Renal cortex interstitium (tissue), 11 donors: ENCODE results near the gene SRSF3. TPM values are rescaled to one million over a fixed set of nuclear protein-coding genes. Genes with fewer than 3 reads are reported as not detected.
"Not testable (repeated sequence)": the region's sequence is repeated elsewhere in the genome, so short reads cannot be mapped to it uniquely, and the experiment has no call there.

Experiments
- DNase-seq, 11 donors: peaks; one replicate each; pipeline ENCODE4 v3.0.0-alpha.2; 2013; ENCODE audit warnings: low read depth in 9 of 11, low spot score in 4 of 11; ENCODE audit errors: extremely low read depth in 1 of 11
- polyA plus RNA-seq, 3 donors: library from polyadenylated mRNA; unstranded; fragments of 120-200 nt; gene quantifications; one replicate each; pipeline ENCODE4 v1.2.1, GENCODE V29; 2013; ENCODE audit not compliant: insufficient read length in 3 of 3

SRSF3 gene
- polyA plus RNA-seq, 3 donors = 504 to 636 (median 603) TPM

- no peak for DNase-seq
These were observed 39.2 kb downstream of the SRSF3 start for GRCh38 chr6:36633370-36633769.

GRCh38 chr6:36633915-36634314 lies 39.8 kb downstream of the SRSF3 start:
- DNase-seq = no peak

GRCh38 chr6:36634317-36635108 lies 40.4 kb downstream of the SRSF3 start:
- DNase-seq = no peak

- DNase-seq = no peak
These were observed 42.1 kb downstream of the SRSF3 start for GRCh38 chr6:36636283-36636682.

- DNase-seq = no peak
These were observed 42.7 kb downstream of the SRSF3 start for GRCh38 chr6:36636687-36637418.

- DNase-seq = no peak
These were observed 44.4 kb downstream of the SRSF3 start for GRCh38 chr6:36638579-36638978.

GRCh38 chr6:36639171-36639808 lies 45.1 kb downstream of the SRSF3 start:
- no peak for DNase-seq

GRCh38 chr6:36641543-36641942 lies 47.4 kb downstream of the SRSF3 start:
- no peak for DNase-seq

- no peak for DNase-seq
These were observed 49.0 kb downstream of the SRSF3 start for GRCh38 chr6:36642913-36643817.

GRCh38 chr6:36643977-36644376 lies 49.8 kb downstream of the SRSF3 start:
- no peak for DNase-seq

GRCh38 chr6:36649086-36649485 lies 54.9 kb downstream of the SRSF3 start:
- no peak for DNase-seq

- DNase-seq = no peak
These were observed 55.7 kb downstream of the SRSF3 start for GRCh38 chr6:36649701-36650484.

GRCh38 chr6:36650848-36651478 lies 56.8 kb downstream of the SRSF3 start:
- DNase-seq = no peak

GRCh38 chr6:36651659-36652379 lies 57.7 kb downstream of the SRSF3 start:
- DNase-seq = no peak

GRCh38 chr6:36654469-36654868 lies 60.3 kb downstream of the SRSF3 start:
- DNase-seq = not testable (repeated sequence)
